Stimulated activated CD8-positive, alpha-beta memory T cell treated with anti-CD3 and anti-CD28 coated beads, Interleukin-4, amount 100 ng/mL, for 24 hours (primary cell): ENCODE results near the gene PRDM16.

Source experiments
- DNase-seq: peaks from one replicate; pipeline ENCODE4 v3.0.0-alpha.2; 2020; ENCODE audit warnings: low read depth

Gene PRDM16

DNA sequence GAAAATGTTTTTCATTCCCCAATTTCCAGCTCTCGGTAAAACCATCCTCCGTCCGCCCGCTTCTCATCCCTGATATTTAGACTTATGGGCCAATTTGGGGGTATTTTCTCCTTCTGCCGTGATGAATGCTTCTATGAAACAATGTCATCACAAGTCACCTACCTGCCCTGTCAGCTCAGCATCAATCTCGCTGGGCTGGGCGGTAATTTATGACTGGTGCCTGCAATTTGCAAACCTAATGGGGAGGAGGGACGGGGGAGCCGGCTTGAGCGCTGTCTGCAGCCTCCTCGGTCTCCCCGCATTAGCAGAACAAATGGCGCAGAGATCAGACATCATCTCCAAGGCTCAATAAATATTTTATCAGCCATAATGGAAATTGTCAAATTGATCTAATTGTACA, 72.1 kb downstream of the PRDM16 start:
- DNase-seq, result no peak

DNA sequence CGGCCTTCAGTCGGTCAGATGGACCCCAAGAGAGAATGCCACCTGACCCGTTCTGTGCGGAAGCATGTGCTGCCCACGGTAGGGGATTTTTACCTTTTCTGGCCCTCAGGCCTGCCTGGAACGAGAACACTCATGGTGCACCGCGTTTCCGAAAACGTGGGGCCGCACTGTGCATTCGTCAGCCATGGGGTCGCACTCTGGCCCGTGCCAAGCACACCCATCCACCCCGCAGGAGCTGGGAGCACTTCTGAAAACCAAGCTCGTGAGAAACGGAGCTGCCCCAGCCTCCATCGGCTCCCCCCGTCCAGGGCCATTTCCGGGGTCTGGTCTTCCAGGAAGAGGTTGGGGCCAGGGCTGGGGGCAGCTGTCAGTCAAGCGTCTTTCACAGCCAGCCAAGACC, 72.8 kb downstream of the PRDM16 start:
- no peak for DNase-seq

DNA sequence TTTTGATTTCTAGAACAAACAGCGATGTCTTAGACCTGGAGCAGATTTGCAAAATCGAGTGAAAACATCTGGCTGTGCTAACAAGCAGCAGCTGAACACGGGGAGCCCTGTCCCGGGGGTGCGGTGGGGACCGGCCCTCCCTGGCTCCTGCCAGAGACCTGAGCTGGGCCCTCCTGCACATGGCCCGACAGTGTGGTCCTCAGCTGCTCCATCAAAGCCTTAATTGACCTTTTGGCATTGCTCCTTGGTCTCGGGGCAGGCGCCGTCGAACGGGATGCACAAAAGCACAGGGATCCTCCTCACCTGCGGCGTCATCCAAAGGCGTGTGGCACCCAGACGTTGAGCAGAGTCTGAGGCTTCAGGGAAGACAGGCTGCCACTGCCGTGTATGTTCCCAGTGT, 73.2 kb downstream of the PRDM16 start:
- no peak for DNase-seq

DNA sequence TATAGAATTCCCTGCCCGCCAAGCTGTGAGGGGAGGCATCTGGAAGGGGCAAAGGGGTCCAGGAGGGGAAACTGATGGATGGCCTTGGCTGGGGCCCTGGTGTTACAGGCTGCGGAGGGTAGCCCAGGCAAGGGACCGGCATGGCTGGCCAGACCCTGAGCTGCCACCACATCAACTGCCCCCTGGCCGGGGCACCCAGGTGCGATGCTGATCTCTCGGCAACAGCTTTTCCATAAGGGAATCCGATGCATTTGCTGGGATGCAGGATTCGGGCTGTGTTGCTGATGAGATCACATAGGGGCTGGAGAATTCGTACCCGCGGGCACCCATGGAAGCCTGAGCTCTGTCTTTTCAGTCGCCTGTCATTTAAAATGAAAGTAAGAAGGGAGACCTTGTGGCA, 73.7 kb downstream of the PRDM16 start:
- no peak for DNase-seq

DNA sequence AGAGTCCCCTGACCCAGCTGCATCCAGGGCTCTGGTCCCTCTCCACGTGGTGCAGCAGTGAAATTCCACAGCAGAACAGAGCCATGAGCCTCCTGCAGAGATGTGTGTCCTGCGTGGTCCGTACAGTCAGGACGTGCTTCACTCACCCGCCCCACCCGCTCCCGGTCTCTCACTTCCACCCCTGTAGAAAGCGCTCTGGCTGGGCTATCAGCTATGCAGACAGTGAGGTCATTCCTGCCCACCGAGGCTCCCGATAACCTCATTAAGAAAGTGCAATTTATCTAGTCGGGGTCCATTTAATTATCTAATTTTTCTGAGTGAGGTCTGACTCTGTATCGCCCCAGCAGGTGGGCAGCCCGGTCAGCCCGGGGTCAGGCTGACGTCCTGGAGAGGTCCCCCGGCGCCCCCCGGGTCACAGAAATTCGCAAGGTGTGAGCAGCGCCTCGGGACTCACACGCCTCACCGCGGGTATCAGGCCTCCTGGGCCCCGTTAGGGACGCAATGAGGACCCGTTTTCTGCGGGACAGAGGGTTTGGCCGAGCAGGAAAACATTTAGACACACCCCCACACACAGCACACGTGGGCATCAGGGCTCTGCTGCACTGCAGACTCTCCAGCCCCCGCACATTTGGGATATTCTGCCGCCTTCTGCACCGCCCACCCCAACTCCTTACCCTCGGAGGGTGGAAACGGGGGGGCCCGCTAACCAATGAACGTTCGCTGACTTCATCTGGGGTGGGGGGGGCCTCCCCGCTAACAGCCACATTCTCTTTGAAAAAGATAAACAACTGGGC, 76.7 kb downstream of the PRDM16 start:
- DNase-seq, result no peak

DNA sequence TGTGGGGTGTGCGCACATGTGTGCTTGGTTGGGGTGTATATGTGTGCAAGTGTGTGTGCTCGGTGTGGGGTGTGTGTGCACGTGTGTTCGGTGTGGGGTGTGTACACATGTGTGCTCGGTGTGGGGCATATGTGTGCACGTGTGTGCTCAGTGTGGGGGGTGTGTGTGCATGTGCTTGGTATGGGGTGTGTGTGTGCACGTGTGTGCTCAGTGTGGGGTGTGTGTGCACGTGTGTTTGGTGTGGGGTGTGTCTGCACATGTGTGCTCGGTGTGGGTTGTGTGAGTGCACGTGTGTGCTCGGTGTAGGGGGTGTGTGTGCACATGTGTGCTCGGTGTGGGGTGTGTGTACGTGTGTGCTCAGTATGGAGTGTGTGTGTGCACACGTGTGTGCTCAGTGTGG, 77.5 kb downstream of the PRDM16 start:
- DNase-seq, result no peak

DNA sequence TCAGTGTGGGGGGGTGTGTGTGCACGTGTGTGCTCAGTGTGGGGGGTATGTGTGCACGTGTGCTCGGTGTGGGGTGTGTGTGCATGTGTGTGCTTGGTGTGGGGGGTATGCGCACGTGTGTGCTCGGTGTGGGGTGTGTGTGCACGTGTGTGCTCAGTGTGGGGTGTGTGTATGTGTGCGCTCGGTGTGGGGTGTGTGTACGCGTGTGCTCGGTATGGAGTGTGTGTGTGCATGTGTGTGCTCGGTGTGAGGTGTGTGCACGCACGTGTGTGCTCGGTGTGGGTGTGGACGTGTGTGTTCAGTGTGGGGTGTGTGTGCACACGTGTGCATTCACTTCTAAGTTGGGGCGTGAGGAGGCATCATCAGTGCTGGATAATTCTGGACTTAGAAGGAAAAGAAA, 77.9 kb downstream of the PRDM16 start:
- DNase-seq, result no peak

DNA sequence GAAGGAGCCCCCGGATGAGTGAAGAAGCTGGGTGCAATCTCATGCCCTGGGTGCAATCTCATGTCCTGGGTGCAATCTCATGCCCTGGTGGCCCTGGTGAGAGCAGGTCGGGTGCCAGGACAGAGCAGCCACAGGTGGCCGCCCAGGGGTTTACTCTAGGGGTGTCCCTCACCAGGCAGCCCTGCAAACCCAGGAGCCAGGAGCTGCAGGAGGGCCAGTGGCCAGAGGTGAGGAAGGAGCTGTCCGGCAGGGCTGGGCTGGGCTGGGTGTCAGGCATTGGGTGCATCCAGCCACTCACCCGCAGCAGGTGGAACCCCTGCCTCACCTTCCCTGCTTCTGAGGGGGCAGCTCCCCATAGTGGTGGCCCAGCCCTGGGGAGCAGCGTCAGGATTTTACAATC, 79.2 kb downstream of the PRDM16 start:
- DNase-seq, result no peak

DNA sequence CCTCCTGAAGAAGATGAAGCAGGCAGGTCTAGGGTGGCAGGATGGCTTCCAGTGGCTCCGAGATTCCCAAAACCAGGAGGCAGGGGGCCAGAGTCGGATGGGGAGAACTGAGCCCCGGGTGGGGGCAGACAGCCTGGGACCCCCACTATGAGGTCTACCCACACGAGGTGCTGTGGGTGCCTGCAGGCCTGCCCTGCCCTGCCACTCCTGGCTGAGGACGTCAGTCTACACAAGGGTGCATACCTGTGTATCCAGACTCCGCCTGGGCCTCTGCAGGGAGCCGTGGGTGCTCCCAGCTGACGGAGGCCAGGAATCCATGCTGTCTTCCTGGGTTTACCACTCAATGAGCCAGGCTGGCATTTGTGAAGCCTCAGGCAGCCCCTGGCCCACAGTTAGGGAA, 80.3 kb downstream of the PRDM16 start:
- DNase-seq, result no peak

DNA sequence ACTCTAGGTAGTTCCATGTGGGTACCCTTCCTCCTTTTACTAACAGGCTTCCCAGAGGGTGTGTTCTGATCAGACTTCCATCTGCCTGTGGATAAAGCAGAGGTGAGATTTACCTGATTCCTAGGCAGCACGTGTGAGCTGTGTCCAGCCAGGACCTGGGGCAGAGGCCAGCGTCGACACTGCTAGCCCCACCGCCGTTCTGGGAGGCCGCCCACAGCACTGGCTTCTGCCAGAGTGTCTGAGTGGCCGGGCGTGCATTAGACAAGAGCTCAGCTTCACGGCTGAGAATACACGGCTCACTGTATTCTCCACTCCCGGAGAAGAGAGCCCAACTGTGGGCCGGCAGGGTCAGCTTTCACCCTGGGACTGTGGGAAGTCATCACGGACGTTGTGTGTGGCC, 82.5 kb downstream of the PRDM16 start:
- no peak for DNase-seq

DNA sequence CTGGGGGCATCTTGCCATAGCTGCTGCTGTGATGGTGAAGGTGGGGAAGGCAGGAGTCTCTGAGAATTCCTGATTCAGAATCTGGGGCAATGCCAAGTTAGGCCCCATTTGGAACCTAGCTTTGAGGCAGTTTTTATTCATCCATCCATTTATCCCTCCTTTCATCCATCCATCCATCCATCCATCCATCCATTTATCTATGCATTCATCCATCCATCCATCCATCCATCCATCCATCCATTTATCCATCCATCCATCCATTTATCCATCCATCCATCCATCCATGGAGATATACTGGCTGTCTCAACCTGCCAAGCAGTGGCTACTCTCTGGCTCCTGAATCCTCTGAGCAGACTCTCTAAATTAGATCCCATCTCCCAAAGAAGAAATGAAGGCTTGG, 83.1 kb downstream of the PRDM16 start:
- DNase-seq, result no peak

DNA sequence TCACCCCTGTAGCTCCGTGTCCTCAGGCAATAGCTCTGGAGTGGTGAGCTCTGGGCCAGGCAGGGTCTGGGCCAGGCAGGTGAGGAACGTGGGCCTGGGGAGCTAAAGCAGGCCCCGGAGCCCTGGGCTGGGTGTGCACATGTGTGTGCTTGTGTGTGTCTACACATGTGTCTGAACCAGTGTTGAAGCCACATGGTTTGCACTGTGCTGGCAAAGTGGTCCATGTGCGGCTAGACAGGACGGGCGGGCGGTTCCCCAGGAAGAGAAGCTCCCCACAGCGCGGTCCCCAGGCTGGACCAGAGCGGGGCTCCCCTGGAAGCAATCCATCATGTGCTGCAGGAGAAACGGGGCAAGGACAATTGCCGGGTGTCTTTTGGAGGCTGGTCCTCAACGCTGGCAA, 84.2 kb downstream of the PRDM16 start:
- DNase-seq, result no peak

DNA sequence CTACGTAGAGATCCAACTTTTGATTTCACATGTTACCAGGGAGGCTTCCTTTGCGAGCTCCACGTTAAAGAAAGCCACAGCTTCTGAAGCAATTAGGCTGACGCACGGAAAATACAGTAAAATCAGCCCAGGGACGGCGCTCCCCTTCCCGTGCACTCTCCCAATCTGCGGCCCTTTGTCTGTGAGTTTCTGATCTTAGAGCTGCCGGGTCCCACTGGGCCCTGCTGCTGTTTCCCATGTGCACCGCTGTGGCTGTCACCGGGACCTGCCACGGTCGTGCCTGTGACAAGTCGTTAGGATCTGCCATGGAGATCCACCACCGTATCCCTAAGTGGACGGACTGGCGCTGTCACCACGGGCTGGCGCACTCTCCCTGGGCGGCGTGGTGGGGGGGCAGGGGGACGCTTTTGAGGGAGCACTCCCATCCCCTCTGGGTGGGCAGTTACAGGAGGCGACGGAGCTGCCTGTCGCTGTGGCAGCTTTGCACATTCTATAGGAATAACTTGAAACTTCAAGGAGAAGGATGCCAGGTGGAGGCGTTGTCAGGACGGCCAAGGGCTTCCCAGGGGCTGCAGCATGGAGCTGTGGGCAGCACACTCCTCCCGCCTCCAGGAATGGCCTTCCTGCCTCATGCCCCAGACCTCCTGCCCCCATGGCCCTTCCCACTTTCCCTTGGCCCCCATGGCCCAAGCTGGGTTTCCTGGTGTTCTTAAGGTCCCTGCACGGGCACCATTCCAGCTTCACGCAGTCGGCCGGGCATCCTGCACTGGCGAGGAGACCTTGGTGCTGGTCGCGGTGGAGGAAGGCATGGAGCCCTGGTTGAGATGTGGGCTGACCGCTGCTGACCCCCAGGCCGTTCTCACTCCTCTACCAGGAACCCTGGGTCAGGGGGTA, 85.1 kb downstream of the PRDM16 start:
- no peak for DNase-seq

DNA sequence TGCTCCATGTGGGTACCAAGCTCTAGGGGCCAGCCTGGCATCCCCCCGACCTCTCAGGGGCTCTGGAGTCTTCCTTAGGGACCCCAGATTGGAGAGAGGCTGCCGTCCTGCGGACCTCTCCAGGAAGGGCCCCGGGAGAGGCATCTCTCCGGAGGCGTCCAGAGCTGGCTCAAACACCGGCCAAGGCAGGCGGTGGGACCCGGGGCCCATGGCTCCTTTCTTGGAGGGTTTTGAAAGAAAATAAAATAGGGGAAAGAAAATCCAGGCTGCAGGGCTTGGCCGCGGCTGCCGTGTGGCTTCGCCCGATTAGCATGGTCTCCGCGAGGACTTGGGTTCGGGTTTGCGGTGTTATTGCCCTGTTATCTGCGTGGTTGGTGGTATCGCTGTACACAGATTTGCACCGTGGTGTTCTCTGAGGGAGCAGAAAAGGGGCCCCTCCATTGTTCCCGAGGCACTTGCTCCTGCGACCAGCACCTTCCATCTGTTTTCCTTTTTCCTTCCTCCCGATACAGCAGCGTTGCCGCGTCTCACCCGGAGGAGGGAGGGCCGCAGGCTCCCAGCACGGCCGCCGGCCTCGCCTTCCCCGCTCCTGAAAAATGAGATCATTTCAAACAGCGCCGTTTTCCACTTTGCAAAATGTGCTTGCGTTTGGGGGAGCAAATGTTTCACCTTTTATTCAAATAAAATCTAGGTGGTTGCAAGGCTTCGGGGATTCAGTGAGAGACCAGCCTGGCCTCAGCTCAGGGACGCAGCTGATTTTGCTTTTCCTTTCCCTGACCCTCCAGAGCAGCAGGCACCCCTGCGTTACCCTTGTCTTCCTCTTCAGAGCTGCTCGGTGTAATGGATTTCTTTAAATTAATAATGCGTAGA, 86.3 kb downstream of the PRDM16 start:
- DNase-seq, result no peak

DNA sequence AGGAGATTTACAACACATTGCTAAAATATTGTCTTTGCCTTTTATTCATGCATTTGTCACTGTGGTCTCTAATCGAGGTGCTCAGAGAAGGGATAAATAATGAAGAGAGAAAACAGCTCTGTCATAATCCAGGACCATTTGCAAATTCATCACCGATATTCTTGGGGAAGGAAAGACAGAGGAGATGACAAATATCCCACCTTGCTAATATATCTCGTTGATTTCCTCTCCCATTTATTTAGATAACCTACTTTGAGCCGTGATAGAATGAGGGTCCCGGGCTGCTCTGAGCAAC, 86.9 kb downstream of the PRDM16 start:
- no peak for DNase-seq

DNA sequence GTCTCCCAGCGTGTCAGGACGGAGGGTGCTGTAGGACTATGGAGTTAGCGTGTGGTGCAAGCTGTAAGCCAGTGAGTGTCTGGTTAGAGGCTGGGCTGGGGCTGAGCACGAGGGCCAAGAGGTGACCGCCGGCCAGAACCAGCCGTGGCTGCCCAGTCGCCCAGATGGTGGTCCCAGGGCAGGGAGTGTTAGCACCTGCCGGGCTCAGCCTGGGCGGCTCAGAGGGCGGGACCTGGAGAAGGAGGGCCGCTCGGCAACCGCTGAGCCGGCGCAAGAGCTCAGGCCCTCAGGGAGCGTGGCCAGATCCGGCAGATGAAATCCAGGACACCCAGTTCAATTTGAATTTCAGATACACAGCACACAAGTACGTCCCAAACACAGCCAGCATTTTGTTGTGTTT, 87.9 kb downstream of the PRDM16 start:
- no peak for DNase-seq

DNA sequence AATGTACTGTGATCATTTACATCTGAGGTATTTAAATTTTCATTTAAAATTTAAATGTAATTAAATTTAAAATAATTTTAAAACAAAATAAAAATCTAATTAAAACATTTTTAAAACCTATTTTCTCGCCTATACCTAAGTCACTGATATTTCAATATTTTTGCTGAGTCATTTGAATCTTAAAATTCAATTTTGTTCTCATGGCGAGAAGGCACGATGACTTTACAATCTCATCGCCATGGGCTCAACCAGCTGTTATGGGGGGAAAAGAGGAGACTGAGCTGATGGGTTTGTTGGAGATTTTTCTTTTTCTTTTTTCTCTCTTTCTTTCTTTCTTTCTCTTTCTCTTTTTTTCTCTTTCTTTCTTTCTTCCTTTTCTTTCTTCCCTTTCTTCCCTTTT, 89.3 kb downstream of the PRDM16 start:
- no peak for DNase-seq

DNA sequence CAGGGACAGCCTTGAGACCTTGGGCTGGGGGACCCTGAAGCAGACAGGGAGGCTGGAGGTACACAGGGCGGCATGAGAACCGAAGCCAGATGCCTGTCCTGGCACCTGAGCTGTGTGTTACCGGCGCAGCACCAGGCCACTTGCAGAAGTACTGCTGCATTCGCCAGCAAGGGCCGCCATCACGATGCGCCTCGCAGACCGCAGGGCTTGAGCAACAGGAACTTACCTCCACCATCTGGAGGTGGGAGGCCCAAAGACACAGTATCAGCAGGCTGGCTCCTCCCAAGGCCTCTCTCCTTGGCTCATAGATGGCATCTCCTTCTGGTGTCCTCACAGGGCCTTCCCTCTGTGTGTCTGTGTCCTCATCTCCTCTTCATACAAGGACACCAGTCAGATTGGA, 90.1 kb downstream of the PRDM16 start:
- no peak for DNase-seq

DNA sequence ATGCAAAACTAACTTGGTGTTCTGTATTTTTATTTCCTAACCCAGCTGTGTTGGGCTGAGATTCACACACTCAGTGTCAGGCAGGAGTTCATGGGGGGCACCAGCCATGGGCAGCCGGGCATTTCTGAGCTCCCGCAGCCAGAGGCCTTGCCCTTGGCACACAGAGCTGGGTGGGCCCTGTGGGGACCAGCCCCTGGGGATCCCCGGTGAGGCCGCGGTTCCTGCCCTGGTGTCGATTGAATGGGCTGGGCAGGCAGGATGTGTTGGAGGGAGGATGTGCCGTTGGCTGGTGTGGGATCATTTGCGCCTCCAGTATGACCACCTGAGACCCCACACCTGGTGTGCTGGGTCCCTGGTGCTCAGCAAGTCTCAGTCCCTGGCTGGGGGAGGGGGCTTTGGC, 91.0 kb downstream of the PRDM16 start:
- DNase-seq, result no peak

DNA sequence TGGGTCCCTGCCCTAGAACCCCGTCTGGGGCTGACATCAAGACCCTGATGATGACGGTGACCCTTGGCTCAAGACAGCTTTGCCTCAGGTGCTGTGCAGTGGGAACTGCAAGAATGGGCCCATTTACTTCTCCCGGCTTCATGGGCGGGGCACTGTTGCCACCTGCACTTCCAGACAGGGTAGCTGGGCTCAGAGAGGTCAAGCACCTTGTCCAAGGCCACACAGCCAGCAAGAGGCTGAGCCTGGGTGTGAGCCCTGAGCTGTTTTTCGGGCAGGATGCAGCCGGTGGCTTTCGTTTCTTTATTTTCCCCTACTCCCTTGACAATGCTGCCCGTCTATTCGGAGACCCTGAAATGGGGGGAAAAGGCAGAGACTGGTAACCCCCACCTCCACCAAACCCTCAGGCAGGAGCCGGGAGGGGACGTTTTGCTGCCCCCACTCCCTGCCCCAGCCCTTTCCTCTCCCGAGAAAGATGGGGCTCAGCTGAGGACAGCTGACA, 91.7 kb downstream of the PRDM16 start:
- DNase-seq, result no peak

DNA sequence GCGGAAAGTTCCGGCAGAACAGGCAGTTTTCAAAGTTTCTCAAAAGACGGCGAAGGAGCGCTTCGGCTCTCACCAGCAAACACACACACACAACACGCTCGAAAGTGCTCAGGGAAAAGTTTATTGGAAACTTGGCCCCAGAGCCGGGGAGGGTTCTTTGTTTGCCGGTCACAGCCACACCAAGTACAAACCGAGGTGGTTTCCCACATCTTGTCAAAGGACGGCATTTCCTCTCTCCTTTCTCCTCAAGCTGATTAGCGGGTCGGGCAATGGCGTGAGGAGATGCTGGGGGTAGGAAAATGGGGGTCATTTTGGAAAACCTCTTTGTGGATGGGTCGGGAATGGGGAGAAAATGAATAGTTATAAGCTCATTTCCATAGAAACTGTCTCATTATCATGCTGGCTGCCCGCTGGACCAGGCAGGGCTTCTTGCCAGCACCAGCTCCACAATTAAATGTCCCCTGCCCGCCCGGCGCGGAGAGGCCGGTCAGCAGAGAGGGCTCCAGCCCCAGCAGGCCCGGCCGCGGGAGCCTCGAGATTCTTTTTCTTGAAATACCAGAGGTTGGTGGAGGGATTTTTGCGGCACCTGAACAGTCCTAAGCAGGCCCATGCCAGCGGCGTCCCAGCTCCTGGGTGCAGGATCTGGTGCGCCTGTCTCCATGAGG, 92.3 kb downstream of the PRDM16 start:
- DNase-seq, result no peak

DNA sequence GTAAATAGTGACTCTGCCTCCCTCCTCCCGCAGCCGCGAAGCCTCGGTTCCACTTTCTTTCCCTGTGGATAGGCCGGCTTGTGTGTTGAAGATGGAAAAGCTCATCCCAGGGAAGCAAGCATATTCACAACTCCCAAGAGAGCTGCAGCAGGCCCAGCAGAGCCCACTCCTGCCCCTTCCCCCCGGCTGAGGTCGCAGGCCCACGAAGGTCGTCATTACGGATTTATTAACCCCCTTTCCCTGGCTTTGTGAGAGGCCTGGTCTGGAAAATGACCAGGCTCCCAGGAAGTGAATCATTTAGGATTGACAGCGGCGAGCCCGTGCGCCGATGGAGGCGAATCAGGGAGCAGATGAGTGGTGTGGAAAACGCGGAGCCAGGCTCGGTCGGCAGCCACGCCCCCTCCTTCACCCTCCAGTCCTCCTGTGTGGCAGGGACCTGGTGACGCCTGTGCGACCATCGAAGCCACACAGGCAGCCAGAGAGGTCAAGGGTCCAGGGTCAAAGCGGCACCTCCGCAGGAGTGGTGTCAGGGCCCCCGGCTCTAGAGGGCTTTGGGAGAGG, 93.4 kb downstream of the PRDM16 start:
- no peak for DNase-seq
